Activated CD8-positive, alpha-beta memory T cell treated with anti-CD3 and anti-CD28 coated beads, Interleukin-2, amount 50 U/mL, for 1 hour (primary cell): Measurements from ENCODE around the gene MRPS18B.

Experiments used
- DNase-seq: peaks from one replicate; pipeline ENCODE4 v3.0.0-alpha.2; 2020; ENCODE audit errors: extremely low read depth

Gene MRPS18B

DNA sequence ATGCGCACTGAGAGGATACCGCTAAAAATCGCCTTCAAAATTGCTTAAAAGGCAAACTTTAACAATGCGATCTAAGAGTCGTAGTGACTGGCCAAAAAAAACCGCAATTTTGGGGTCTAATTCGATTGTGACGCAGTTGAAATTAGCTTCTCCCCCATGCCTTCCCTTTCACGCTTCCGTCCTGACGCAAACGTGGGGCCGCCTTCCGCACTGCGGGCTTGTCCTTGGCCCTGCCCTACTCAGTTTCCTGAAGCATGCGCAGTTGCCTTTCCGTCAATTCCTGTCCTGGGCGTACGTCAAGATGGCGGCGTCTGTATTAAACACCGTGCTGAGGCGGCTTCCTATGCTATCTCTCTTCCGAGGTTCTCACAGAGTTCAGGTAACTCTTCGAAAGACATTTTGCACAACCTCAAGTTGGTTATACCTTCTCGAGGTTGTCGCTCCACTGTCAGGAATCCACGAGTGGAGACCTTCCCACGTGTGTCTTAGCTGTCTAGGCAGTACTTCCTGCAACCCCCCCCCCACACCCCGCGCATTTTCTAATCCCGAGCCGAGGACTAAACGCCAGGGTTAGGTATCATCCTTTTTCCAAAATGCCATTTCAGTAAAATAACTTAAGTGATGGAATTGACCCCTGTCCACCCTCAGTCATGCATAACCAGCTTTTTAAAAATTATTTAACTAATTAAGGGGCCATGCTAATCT is at the start of gene MRPS18B:
MRPS18B (plus strand) TSS at position 276 of the 705 bp plus-strand sequence; CDS start at position 302, 26 bp downstream.
- peak; percentile 99 for DNase-seq

DNA sequence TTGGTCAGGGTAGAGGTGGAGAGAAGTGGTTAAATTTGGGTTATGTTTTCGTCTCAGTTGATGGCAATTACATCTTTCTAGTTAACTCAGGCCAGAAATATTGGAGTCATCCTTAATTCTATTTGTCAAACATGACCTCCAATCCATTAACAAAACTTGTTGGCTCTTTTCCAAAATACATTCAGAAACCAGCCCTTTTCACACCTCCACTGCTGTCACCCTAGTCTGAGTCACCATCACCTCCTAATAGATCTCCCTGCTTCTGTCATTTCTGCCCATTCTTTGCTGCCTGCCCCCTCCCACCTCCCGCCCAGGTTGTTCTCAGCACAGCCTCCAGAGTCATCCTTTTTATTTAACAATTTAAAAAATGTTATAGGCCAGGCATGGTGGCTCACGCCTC is 49.4 kb upstream of the MRPS18B start:
- DNase-seq = no peak

GRCh38 chr6:30570263-30570662 is 47.4 kb upstream of the MRPS18B start:
- DNase-seq = no peak

GRCh38 chr6:30570740-30571074 is 46.9 kb upstream of the MRPS18B start:
- DNase-seq = no peak

- DNase-seq = peak; percentile 92
Measured at GRCh38 chr6:30571075-30571761, 46.4 kb upstream of the MRPS18B start, which contains the start of gene ABCF1. TSS of gene ABCF1 (plus strand) at chr6:30571442. CDS start at chr6:30571488, 46 bp downstream.

GRCh38 chr6:30571762-30572082 is 45.9 kb upstream of the MRPS18B start:
- DNase-seq = no peak

DNA sequence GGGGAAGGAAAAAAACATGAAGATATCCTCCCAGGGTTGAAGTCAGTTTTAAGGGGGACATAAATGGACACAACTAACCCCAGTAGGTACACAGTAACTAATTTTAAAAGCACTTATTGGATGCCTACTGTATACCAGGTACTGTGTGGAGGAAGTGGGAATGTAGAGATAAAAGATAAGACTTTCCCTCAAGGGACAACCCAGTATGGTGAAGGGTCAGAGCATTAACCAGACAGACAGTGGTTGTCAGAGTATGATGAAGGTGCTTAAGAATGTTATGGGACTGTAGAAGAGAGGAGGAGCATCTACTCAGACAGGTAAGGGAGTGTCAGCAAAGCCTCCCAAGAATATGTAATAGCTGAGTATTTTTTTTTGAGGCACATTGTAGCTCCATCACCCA is 45.5 kb upstream of the MRPS18B start:
- DNase-seq = no peak

DNA sequence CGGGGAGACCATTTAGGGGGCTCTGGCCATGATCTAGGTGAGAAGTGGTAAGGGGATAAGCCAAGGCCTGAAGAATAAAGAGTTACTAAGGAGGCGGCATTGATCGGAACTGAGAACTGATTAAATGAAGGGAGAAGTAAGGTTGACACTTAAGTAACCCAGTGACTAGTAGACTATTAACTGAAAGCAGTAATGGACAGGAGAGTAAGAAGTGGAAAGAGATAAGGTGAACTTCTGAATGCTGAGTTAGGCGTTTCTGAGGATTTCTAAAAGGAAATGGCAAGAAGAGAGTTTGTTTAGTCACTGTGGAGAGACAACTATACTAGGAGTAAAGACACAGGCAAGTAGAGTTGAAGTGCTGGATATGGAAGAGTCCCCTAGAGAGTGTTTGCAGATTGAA is 44.5 kb upstream of the MRPS18B start:
- no peak for DNase-seq

GRCh38 chr6:30578051-30578450 is 39.6 kb upstream of the MRPS18B start:
- DNase-seq = no peak

DNA sequence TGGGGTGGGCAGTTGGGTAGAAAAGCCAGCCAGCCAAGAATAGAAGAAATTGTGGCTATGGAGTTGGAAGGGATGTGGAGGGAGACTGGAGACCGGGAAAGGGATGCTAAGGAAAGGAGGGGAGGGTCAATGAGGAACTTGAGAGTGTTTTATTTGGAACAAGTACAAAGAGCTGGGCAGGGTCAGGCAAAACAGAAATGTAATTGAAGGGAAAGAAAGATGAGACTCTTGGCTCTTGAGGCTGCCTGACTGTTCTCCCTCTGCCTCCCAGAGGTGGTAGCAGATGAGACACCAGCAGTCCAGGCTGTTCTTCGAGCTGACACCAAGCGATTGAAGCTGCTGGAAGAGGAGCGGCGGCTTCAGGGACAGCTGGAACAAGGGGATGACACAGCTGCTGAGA is 33.7 kb upstream of the MRPS18B start:
- no peak for DNase-seq

GRCh38 chr6:30589754-30590358 is 27.8 kb upstream of the MRPS18B start:
- DNase-seq = no peak

- DNase-seq = no peak
Measured at GRCh38 chr6:30590509-30590908, 27.1 kb upstream of the MRPS18B start.

DNA sequence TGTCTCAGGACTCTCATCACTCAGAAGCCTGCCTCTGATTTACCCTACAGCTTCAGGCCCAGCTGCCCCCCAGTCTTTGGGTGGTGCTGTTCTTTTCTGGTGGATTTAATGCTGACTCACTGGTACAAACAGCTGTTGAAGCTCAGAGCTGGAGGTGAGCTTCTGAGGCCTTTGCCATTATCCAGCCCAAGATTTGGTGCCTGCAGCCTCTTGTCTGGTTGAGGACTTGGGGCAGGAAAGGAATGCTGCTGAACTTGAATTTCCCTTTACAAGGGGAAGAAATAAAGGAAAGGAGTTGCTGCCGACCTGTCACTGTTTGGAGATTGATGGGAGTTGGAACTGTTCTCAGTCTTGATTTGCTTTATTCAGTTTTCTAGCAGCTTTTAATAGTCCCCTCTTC is 26.6 kb upstream of the MRPS18B start:
- DNase-seq = no peak

GRCh38 chr6:30592287-30592686 is 25.4 kb upstream of the MRPS18B start:
- no peak for DNase-seq

DNA sequence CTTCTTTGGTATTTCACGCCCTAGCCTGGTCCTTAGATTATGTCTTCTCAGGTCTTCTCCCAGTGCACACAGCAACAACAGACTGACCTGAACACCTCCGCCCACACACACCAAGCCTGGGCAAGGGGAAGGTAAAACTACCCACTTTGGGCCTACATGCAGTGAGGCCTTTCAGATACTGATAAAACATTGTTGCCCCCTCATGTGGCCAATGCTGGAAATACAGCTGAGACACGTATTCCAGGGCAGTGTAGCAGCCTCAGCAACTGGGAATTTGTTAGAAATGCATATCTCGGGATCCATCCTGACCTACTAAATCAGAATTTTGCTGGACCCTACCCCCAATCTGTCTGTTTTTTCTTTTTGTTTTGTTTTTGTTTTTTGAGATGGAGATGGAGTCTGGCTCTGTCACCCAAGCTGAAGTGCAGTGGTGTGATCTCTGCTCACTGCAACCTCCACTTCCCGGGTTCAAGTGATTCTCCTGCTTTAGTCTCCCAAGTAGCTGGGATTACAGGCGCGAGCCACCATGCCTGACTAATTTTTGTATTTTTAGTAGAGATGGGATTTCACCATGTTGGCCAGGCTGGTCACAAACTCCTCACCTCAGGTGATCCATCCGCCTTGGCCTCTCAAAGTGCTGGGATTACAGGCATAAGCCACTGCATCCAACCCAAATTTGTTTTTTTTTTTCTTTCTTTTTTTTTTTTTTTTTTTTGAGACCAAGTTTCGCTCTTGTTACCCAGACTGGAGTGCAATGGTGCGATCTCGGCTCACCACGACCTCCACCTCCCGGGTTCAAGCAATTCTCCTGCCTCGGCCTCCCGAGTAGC is 20.1 kb upstream of the MRPS18B start:
- peak; percentile 43 for DNase-seq

GRCh38 chr6:30598912-30599624 is 18.6 kb upstream of the MRPS18B start:
- no peak for DNase-seq

DNA sequence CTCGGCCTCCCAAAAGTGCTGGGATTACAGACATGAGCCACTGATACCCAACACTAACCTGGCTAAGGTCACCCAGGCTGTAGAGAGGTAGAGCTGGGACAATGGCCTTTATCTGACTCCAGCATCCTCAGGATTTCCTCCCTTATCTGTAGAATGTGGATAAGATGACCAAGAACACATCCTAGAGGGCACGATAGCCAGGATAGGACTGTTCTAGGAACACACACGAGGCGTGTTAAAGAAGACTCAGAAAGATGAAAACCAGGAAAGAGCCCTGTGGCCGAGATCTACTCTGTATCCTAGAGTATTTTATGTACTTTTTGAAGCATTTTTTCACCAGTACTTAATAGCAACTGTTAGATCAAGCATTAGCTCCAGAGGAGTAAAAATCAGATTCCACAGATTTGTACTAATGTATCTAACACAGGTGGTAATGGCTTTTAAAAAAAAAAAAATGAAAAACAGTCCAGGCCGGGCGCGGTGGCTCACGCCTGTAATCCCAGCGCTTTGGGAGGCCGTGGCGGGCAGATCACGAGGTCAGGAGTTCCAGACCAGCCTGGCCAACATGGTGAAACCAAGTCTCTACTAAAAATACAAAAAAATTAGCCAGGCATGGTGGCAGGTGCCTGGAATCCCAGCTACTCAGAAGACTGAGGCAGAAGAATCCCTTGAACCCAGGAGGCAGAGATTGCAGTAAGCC is 17.9 kb upstream of the MRPS18B start:
- no peak for DNase-seq

DNA sequence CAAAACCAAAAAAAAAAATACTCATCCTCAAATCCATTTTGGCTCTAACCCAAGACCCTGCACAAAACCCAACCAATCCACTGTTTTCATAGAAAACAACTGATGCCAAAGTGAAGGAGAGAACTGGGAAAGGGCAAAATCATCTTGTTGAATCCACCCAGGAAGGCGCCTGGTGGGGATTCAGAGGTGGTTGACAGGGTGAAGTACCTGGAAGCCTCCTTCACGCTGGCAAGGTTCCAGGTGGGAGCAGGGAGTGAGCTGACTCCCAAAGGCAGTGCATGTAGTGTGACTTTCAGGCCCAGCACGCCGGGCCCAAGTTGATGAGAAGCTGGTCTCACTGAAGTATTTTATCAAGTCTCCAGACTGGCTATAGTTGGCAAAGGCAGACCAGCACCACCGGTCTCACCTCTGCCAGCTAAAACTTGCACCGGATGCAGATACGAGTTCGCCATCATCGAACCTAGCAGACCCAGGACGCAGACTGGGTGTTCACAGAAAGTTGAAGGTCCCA is 17.1 kb upstream of the MRPS18B start:
- no peak for DNase-seq

DNA sequence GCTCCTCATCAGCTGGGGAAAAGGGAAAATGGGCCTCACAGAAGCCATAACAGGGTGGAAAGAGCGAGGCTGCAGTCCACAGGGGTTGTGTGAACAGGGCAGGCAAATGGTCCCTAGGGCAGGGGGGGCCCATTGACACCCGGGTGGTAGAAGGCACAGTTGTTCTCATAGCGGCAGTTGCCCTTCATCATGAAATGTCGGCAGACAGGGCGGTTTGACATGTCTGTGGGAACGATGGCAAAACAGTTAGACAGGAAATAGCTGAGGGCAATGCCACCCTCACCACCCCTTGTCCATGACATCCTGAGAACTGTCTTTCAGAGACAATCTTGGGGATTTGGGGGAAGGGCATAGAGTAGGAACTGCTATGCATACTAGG is 16.2 kb upstream of the MRPS18B start:
- no peak for DNase-seq

GRCh38 chr6:30601815-30602641 is 15.6 kb upstream of the MRPS18B start:
- DNase-seq = no peak
